ENCODE data around the gene TRPV3.
A peak's percentile ranks its signal among the peaks of the same experiment; 100 is the strongest.
"Not testable (repeated sequence)": the region's sequence is repeated elsewhere in the genome, so short reads cannot be mapped to it uniquely, and the experiment has no call there.

TRPV3 gene

GRCh38 chr17:3529817-3530741 is 27.5 kb downstream of the TRPV3 start:
- H3K4me3 ChIP-seq (ENCODE audit: low read length) = no peak overlapping the region
- DNase-seq (ENCODE audit: low read depth, low spot score) = no peak

- H3K4me3 ChIP-seq (ENCODE audit: low read length) = no peak overlapping the region
- DNase-seq (ENCODE audit: low read depth, low spot score) = no peak
Measured at GRCh38 chr17:3528880-3529511, 28.6 kb downstream of the TRPV3 start.

DNA sequence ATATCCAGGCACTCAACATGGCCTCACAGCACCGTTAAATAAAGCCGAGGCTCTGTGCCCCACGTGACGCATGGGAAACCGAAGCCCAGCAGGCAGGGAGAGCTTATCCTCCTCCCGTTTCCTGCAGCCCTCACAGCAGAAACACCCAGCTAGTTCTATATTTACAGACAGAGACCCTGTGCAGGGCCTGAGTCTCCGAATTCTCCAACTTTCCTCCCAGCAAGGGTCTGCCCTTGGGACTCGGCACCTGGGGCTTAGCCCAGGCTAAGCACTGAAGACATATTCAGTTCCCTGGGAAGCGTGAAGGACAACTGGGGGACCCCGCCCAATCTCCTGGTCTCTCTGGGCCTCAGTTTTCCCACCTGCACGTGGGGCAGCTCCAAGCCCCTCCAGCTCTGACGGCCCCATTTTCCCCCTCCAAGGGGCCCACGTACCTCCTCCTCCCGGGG is 29.2 kb downstream of the TRPV3 start:
- no peak for DNase-seq (ENCODE audit: low read depth, low spot score)
- H3K4me3 ChIP-seq (ENCODE audit: low read length) = no peak overlapping the region

GRCh38 chr17:3527896-3528295 is 29.7 kb downstream of the TRPV3 start:
- DNase-seq (ENCODE audit: low read depth, low spot score) = no peak
- H3K4me3 ChIP-seq (ENCODE audit: low read length) = no peak overlapping the region

DNA sequence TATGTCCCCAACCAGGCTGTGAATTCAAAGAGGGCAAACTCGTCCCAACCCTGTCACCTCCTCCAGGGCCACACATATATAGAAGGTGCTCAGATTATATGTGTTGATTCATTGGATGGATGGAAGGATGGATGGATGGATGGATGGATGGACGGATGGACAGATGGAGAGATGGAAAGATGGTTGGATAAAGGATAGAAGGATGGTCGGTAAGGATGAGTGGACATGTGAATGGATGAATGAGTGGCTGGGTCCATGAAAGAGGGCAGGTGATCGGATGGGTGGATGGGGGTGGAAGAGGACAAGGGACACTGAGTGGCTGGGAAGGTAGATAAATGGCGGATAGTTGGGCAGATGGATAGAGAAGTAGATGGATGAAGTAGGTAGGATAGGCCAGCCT is 30.1 kb downstream of the TRPV3 start:
- DNase-seq (ENCODE audit: low read depth, low spot score) = no peak
- H3K4me3 ChIP-seq (ENCODE audit: low read length) = no peak overlapping the region

- no peak overlapping the region for H3K4me3 ChIP-seq (ENCODE audit: low read length)
- no peak for DNase-seq (ENCODE audit: low read depth, low spot score)
Measured at GRCh38 chr17:3526971-3527370, 30.6 kb downstream of the TRPV3 start.

GRCh38 chr17:3526491-3526890 is 31.1 kb downstream of the TRPV3 start:
- no peak for DNase-seq (ENCODE audit: low read depth, low spot score)
- no peak overlapping the region for H3K4me3 ChIP-seq (ENCODE audit: low read length)

- DNase-seq (ENCODE audit: low read depth, low spot score) = no peak
- H3K4me3 ChIP-seq (ENCODE audit: low read length) = no peak overlapping the region
Measured at GRCh38 chr17:3524024-3524423, 33.6 kb downstream of the TRPV3 start.

GRCh38 chr17:3519472-3519871 is 38.1 kb downstream of the TRPV3 start:
- not testable (repeated sequence) for H3K4me3 ChIP-seq (ENCODE audit: low read length); DNase-seq (ENCODE audit: low read depth, low spot score)

- no peak for DNase-seq (ENCODE audit: low read depth, low spot score)
- no peak overlapping the region for H3K4me3 ChIP-seq (ENCODE audit: low read length)
Measured at GRCh38 chr17:3514873-3515272, 42.7 kb downstream of the TRPV3 start.

GRCh38 chr17:3514167-3514566 is 43.4 kb downstream of the TRPV3 start:
- not testable (repeated sequence) for H3K4me3 ChIP-seq (ENCODE audit: low read length); DNase-seq (ENCODE audit: low read depth, low spot score)

GRCh38 chr17:3513305-3514035 is 44.1 kb downstream of the TRPV3 start:
- H3K4me3 ChIP-seq (ENCODE audit: low read length) = no peak overlapping the region
- DNase-seq (ENCODE audit: low read depth, low spot score) = no peak

GRCh38 chr17:3512505-3513171 is 45.0 kb downstream of the TRPV3 start:
- H3K4me3 ChIP-seq (ENCODE audit: low read length) = no peak overlapping the region
- DNase-seq (ENCODE audit: low read depth, low spot score) = no peak

- no peak for DNase-seq (ENCODE audit: low read depth, low spot score)
- H3K4me3 ChIP-seq (ENCODE audit: low read length) = no peak overlapping the region
Measured at GRCh38 chr17:3511852-3512504, 45.6 kb downstream of the TRPV3 start.

- DNase-seq (ENCODE audit: low read depth, low spot score) = no peak
- H3K4me3 ChIP-seq (ENCODE audit: low read length) = no peak overlapping the region
Measured at GRCh38 chr17:3510090-3510489, 47.5 kb downstream of the TRPV3 start.

DNA sequence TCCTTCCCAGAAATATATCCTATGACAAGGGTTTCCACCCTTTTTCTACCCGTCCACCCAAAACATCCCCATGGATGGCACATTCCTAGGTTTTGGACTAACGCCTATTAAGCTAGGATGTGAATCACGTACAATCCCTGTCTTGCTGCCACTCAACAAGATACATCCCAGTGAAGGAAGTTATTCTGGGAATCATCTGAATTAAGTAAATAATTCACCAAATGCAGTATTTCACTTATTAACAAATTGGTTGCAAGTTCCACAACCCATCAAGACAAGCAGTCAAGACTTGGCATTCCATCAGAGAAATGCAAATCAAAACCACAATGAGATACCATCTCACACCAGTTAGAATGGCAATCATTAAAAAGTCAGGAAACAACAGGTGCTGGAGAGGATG is 49.7 kb downstream of the TRPV3 start:
- H3K4me3 ChIP-seq (ENCODE audit: low read length) = no peak overlapping the region
- DNase-seq (ENCODE audit: low read depth, low spot score) = peak; percentile 11

DNA sequence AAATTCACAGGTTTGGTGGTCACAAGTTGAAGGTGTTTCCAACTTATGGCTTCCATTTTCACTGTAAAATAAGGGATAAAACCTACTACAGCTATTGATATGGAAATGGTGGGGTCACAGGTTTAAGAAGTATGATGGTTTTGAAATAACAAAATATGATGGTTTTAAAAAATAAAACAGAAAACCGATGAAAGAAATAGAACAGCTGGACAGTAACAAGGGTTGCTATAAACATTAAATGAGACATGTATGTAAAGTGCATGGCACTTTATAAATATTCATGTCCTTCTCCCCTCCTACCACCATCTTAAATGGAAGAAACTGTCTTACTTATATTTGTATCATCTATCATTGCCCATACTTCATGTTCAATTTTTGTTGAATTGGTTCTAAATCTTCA is 50.5 kb downstream of the TRPV3 start:
- no peak for DNase-seq (ENCODE audit: low read depth, low spot score)
- H3K4me3 ChIP-seq (ENCODE audit: low read length) = no peak overlapping the region

DNA sequence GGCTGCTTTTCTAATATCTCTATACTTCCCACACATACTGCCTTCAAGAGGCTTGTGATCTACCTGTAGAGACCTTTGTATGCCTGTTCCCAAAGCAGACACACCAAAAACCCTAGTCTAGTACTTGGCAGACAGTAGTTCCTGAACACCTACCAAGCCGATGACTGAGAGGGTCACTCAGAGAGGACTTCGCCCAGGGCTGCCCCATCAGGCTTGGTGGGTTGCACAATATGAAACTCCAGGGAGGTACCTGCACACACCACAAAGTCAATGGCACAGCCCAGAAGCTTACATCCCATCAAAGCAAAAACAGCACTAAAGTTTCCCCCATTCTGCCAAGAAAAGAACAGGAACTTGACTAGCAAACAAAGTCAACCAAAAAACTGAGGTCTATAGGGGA is 51.6 kb downstream of the TRPV3 start:
- DNase-seq (ENCODE audit: low read depth, low spot score) = no peak
- no peak overlapping the region for H3K4me3 ChIP-seq (ENCODE audit: low read length)

DNA sequence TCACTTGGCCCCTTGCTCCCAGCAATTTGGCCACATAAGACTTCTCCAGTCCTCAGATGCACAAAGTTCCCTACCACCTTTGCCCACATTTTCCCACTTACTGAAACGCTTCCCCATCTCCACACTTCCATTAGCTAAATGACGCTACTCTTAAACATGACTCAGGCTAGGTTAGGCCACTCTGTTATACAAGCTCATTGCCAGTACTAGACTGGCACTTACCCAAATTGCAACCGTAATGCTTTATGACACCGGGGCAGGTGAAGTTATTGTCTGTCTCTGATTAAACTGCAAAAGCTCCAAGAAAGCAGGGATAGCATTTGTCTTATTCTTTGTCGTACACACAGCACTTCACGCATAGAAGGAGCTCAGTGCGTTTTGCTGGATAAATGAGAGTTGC is 52.6 kb downstream of the TRPV3 start:
- no peak overlapping the region for H3K4me3 ChIP-seq (ENCODE audit: low read length)
- DNase-seq (ENCODE audit: low read depth, low spot score) = no peak

Data from Jurkat, Clone E6-1 (cell line).